Hepatocyte (in vitro differentiated cells): Measurements from ENCODE around the gene GALNT7.

Source experiments
- CTCF ChIP-seq: fragments of 200-600 bp; sonication (generic); IDR thresholded peaks from 2 replicates; pipeline ENCODE4 v1.5.1; 2016; ENCODE audit warnings: antibody characterized with exemption, mild to moderate bottlenecking; ENCODE audit not compliant: poor library complexity
- EZH2phosphoT487 ChIP-seq: fragments of 200-600 bp; sonication (generic); IDR thresholded peaks from one replicate; pipeline ENCODE4 v1.6.1; 2018; ENCODE audit warnings: antibody characterized with exemption, mild to moderate bottlenecking, low read depth, moderate library complexity; ENCODE audit not compliant: unreplicated experiment, severe bottlenecking

- TF ChIP-seq CTCF (no peak), EZH2phosphoT487 (no peak)
Measured at GRCh38 chr4:173227756-173228155, 59.1 kb downstream of the GALNT7 start.
